BE2C (cell line): ENCODE results near the gene FBP1.
"Not testable (repeated sequence)": the region's sequence is repeated elsewhere in the genome, so short reads cannot be mapped to it uniquely, and the experiment has no call there.

Experiments used
- DNase-seq: peaks from one replicate; pipeline ENCODE4 v3.0.0-alpha.2; 2020
- H3K27me3 ChIP-seq: fragments of 250-450 bp; sonication (Bioruptor Pico); 2 replicates; pipeline ENCODE4 v1.5.1; 2020; ENCODE audit warnings: mild to moderate bottlenecking
- H3K36me3 ChIP-seq: fragments of 250-450 bp; sonication (Bioruptor Pico); 2 replicates; pipeline ENCODE4 v1.5.1; 2020; ENCODE audit warnings: mild to moderate bottlenecking
- H3K4me1 ChIP-seq: fragments of 250-450 bp; sonication (Bioruptor Pico); 2 replicates; pipeline ENCODE4 v1.5.1; 2020
- H3K4me3 ChIP-seq: 2 replicates; pipeline ENCODE4 v1.5.1; 2011; ENCODE audit warnings: low read depth, low read length
- H3K9me3 ChIP-seq: fragments of 250-450 bp; sonication (Bioruptor Pico); 2 replicates; pipeline ENCODE4 v1.5.1; 2020
- TF ChIP-seq, protein P1 (sequence below): IDR thresholded peaks from 2 replicates; pipeline ENCODE4 v1.5.1; 2012; ENCODE audit warnings: mild to moderate bottlenecking, low read depth, low read length

Gene FBP1

GRCh38 chr9:94600258-94600657 is 39.1 kb downstream of the FBP1 start:
- Histone ChIP-seq H3K9me3 (no peaks in the 10 kb centered on the region), H3K36me3 (no peaks in the 10 kb centered on the region), H3K27me3 (no peaks in the 10 kb centered on the region), H3K4me1 (no peaks in the 10 kb centered on the region), H3K4me3 (no peak overlapping the region)
- DNase-seq, result no peak
- TF ChIP-seq, protein P1, sequence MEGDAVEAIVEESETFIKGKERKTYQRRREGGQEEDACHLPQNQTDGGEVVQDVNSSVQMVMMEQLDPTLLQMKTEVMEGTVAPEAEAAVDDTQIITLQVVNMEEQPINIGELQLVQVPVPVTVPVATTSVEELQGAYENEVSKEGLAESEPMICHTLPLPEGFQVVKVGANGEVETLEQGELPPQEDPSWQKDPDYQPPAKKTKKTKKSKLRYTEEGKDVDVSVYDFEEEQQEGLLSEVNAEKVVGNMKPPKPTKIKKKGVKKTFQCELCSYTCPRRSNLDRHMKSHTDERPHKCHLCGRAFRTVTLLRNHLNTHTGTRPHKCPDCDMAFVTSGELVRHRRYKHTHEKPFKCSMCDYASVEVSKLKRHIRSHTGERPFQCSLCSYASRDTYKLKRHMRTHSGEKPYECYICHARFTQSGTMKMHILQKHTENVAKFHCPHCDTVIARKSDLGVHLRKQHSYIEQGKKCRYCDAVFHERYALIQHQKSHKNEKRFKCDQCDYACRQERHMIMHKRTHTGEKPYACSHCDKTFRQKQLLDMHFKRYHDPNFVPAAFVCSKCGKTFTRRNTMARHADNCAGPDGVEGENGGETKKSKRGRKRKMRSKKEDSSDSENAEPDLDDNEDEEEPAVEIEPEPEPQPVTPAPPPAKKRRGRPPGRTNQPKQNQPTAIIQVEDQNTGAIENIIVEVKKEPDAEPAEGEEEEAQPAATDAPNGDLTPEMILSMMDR, result no peak

GRCh38 chr9:94599102-94599501 is 40.2 kb downstream of the FBP1 start:
- no peaks in the 10 kb centered on the region for H3K36me3 ChIP-seq
- no peaks in the 10 kb centered on the region for H3K4me1 ChIP-seq
- no peak overlapping the region for H3K4me3 ChIP-seq
- H3K27me3 ChIP-seq, result no peaks in the 10 kb centered on the region
- TF ChIP-seq, protein P1, result no peak
- H3K9me3 ChIP-seq, result no peaks in the 10 kb centered on the region
- no peak for DNase-seq

- no peaks in the 10 kb centered on the region for H3K27me3 ChIP-seq
- no peak for DNase-seq
Observed at GRCh38 chr9:94593459-94594345, 45.6 kb downstream of the FBP1 start, which contains the start of gene FBP2. Gene FBP2, minus strand, starts transcription at chr9:94593824. Its CDS starts 98 bp downstream, at chr9:94593726.

DNA sequence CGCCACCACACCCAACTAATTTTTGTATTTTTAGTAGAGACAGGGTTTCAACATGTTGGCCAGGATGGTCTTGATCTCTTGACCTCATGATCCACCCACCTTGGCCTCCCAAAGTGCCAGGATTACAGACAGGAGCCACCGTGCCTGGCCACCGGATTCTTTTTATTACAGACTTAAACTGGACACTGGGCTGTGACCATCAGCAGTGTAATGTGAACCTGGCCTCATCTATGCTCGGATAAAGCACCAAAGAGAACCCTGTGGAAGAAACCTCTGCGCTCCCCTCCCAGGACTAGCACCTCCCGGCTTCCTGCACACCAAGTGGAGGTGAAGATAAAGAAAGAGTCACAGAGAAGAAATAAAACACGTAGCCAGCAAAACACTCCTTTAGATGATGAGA is 46.6 kb downstream of the FBP1 start:
- not testable (repeated sequence) for H3K36me3 ChIP-seq, H3K4me3 ChIP-seq, H3K9me3 ChIP-seq, H3K4me1 ChIP-seq, DNase-seq, H3K27me3 ChIP-seq

More at GRCh38 chr9:94593459-94594345, 45.6 kb downstream of the FBP1 start, which contains the start of gene FBP2:
- Histone ChIP-seq H3K4me1 (no peaks in the 10 kb centered on the region), H3K36me3 (no peaks in the 10 kb centered on the region), H3K4me3 (no peak within 1 kb of the TSS), H3K9me3 (no peaks in the 10 kb centered on the region)
- TF ChIP-seq, protein P1, result no peak

DNA sequence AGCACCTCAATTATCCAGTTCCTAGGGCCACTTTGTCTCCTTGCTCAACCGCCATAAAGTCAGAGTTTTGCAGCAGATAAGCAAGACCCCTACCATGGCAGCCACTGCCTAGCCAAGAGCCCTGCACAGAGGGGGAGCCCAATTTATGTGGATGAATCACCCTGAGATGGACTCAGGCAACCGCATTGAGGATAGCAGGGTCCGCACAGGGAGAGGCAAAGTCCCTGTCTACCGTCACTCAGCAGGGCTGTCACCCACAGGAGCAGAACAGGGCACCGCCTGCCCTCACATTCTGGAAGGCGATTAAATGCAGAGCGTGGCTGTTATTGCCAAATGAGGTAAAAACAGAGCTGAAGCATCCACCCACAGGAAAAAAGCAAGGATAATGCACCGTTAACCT is 47.4 kb downstream of the FBP1 start:
- H3K36me3 ChIP-seq, result no peaks in the 10 kb centered on the region
- no peaks in the 10 kb centered on the region for H3K4me1 ChIP-seq
- no peak for DNase-seq
- H3K4me3 ChIP-seq, result no peak overlapping the region
- no peaks in the 10 kb centered on the region for H3K27me3 ChIP-seq
- no peaks in the 10 kb centered on the region for H3K9me3 ChIP-seq
- TF ChIP-seq, protein P1, result no peak

DNA sequence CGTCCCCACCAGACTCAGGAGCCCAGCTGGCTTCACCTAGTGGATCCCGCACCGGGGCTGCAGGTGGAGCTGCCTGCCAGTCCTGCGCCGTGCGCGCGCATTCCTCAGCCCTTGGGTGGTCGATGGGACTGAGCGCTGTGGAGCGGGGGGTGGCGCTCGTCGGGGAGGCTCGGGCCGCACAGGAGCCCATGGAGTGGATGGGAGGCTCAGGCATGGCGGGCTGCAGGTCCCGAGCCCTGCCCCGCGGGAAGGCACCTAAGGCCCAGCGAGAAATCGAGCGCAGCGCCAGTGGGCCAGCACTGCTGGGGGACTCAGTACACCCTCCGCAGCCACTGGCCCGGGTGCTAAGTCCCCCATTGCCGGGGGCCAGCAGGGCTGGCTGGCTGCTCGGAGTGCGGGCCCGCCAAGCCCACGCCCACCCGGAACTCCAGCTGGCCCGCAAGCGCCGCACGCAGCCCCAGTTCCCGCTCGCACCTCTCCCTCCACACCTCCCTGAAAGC is 48.2 kb downstream of the FBP1 start:
- DNase-seq, H3K27me3 ChIP-seq, H3K36me3 ChIP-seq, H3K4me1 ChIP-seq, H3K9me3 ChIP-seq, H3K4me3 ChIP-seq: not testable (repeated sequence)

- Histone ChIP-seq H3K27me3 (no peaks in the 10 kb centered on the region), H3K4me3 (no peak overlapping the region), H3K9me3 (no peaks in the 10 kb centered on the region), H3K36me3 (no peaks in the 10 kb centered on the region), H3K4me1 (no peaks in the 10 kb centered on the region)
- DNase-seq, result no peak
- TF ChIP-seq, protein P1, result no peak
Observed at GRCh38 chr9:94588681-94589080, 50.6 kb downstream of the FBP1 start.
